ENCODE data around the gene SIDT1. TPM values are rescaled to one million over a fixed set of nuclear protein-coding genes. Genes with fewer than 3 reads are reported as not detected.

Gene SIDT1
- total and polyA plus RNA-seq, 2 donors (not counting 1 experiment from before 2014, with no cell fraction given): 53.2 to 84.4 TPM

GRCh38 chr3:113499081-113499480, 33.3 kb upstream of the SIDT1 start:
- Histone ChIP-seq H3K36me3 (replicated peaks in 1 of 2; ENCODE audit: control extremely low read depth in 1 of 2, control insufficient read depth in 1 of 2, extremely low read depth in 1 of 2, insufficient read depth in 2 of 2, low read length in 1 of 2) (peaks cover 0 to 13% of the 10 kb centered on the region in 2 experiments), H3K27ac (ENCODE audit: low read length in 2 of 2) (no peak overlapping the region), H4K20me1 (ENCODE audit: control insufficient read depth, insufficient read depth, low read length, poor library complexity, severe bottlenecking) (no peaks in the 10 kb centered on the region), H3K9ac (ENCODE audit: low read length) (no peak overlapping the region), H3K4me1 (ENCODE audit: control insufficient read depth in 2 of 2, insufficient read depth in 2 of 2, low read length in 2 of 2) (no peaks in the 10 kb centered on the region), H2AFZ (ENCODE audit: insufficient read depth, low read depth, low read length, poor library complexity, severe bottlenecking) (no peak overlapping the region), H3K9me3 (ENCODE audit: control extremely low read depth in 1 of 3, control insufficient read depth in 2 of 3, insufficient read depth in 1 of 3, low read length in 2 of 3) (no peaks in the 10 kb centered on the region), H3K4me3 (ENCODE audit: control extremely low read depth in 1 of 5, extremely low read depth in 1 of 5, insufficient read depth in 1 of 5, low read depth in 2 of 5, low read length in 4 of 5) (no peak overlapping the region), H3K4me2 (replicated peaks; ENCODE audit: low read depth, low read length, poor library complexity, severe bottlenecking) (no peak overlapping the region), H3K79me2 (ENCODE audit: control insufficient read depth, insufficient read depth, low read length) (no peaks in the 10 kb centered on the region), H3K27me3 (replicated peaks in 1 of 4; ENCODE audit: control extremely low read depth in 1 of 4, control insufficient read depth in 3 of 4, insufficient read depth in 4 of 4, low read length in 3 of 4) (no peaks in the 10 kb centered on the region)
- CTCF ChIA-PET: interaction anchor here (1.2 to 8.3 kb wide), 6 partner anchors 12 to 246 kb away, joined by 3 to 238 read pairs (median 24); partner anchors contain the start of gene SPICE1
- ATAC-seq (ENCODE audit: low read depth): no peak
- no CpG with 5 or more reads among the region's 1 CpG for WGBS (ENCODE audit: insufficient coverage)
- TF ChIP-seq CTCF (IDR thresholded peaks at IDR 0.05) (no peak), EZH2 (IDR thresholded peaks at IDR 0.05; ENCODE audit: borderline replicate concordance, insufficient read depth, low read depth, low read length, poor library complexity, severe bottlenecking) (no peak)
- H3K4me3 Mint-ChIP-seq: no peak overlapping the region
- no peaks in the 10 kb centered on the region for H3K9me3 Mint-ChIP-seq (ENCODE audit: insufficient read depth)
- H3K27ac Mint-ChIP-seq: no peak overlapping the region
- H3K27me3 Mint-ChIP-seq: no peaks in the 10 kb centered on the region
- DNase-seq: no peak
- no peaks in the 10 kb centered on the region for H3K4me1 Mint-ChIP-seq
- intact Hi-C loops (cut with micrococcal nuclease): loop anchor here (10.0 kb wide), 1 partner anchor 416 kb away; no protein-coding TSS in a partner anchor
- POLR2A ChIA-PET: no interaction called here

- H3K4me1 ChIP-seq (ENCODE audit: control insufficient read depth in 2 of 2, insufficient read depth in 2 of 2, low read length in 2 of 2): no peaks in the 10 kb centered on the region
- Mint-ChIP-seq H3K4me3 (no peak overlapping the region), H3K4me1 (no peaks in the 10 kb centered on the region), H3K27ac (no peak overlapping the region), H3K27me3 (no peaks in the 10 kb centered on the region), H3K9me3 (ENCODE audit: insufficient read depth) (no peaks in the 10 kb centered on the region)
- ATAC-seq (ENCODE audit: low read depth) (no peak), DNase-seq (no peak)
- POLR2A ChIA-PET: no interaction called here
- peaks cover 0 to 15% of the 10 kb centered on the region in 2 experiments for H3K36me3 ChIP-seq (replicated peaks in 1 of 2; ENCODE audit: control extremely low read depth in 1 of 2, control insufficient read depth in 1 of 2, extremely low read depth in 1 of 2, insufficient read depth in 2 of 2, low read length in 1 of 2)
- H3K9me3 ChIP-seq (ENCODE audit: control extremely low read depth in 1 of 3, control insufficient read depth in 2 of 3, insufficient read depth in 1 of 3, low read length in 2 of 3): no peaks in the 10 kb centered on the region
- TF ChIP-seq CTCF (IDR thresholded peaks at IDR 0.05): no peak
- no peak for TF ChIP-seq EZH2 (IDR thresholded peaks at IDR 0.05; ENCODE audit: borderline replicate concordance, insufficient read depth, low read depth, low read length, poor library complexity, severe bottlenecking)
- no peaks in the 10 kb centered on the region for H3K79me2 ChIP-seq (ENCODE audit: control insufficient read depth, insufficient read depth, low read length)
- no CpG with 5 or more reads among the region's 2 CpGs for WGBS (ENCODE audit: insufficient coverage)
- no peak overlapping the region for H3K27ac ChIP-seq (ENCODE audit: low read length in 2 of 2)
- no peaks in the 10 kb centered on the region for H4K20me1 ChIP-seq (ENCODE audit: control insufficient read depth, insufficient read depth, low read length, poor library complexity, severe bottlenecking)
- CTCF ChIA-PET: interaction anchor here (0.9 kb wide), 1 partner anchor 8 kb away, joined by 4 read pairs; no protein-coding TSS in a partner anchor
- no peak overlapping the region for H3K9ac ChIP-seq (ENCODE audit: low read length)
- H3K27me3 ChIP-seq (replicated peaks in 1 of 4; ENCODE audit: control extremely low read depth in 1 of 4, control insufficient read depth in 3 of 4, insufficient read depth in 4 of 4, low read length in 3 of 4): no peaks in the 10 kb centered on the region
- intact Hi-C loops (cut with micrococcal nuclease): no loop called here
- H3K4me3 ChIP-seq (ENCODE audit: control extremely low read depth in 1 of 5, extremely low read depth in 1 of 5, insufficient read depth in 1 of 5, low read depth in 2 of 5, low read length in 4 of 5): no peak overlapping the region
- H2AFZ ChIP-seq (ENCODE audit: insufficient read depth, low read depth, low read length, poor library complexity, severe bottlenecking): no peak overlapping the region
- H3K4me2 ChIP-seq (replicated peaks; ENCODE audit: low read depth, low read length, poor library complexity, severe bottlenecking): no peak overlapping the region
Observed at GRCh38 chr3:113501597-113501996, 30.8 kb upstream of the SIDT1 start.
